DMS 273 (cell line): ENCODE results near the gene KLF13.
A peak's percentile ranks its signal among the peaks of the same experiment; 100 is the strongest.

Experiments
- DNase-seq: peaks from one replicate; lab custom pipeline; 2025; ENCODE audit not compliant: unreplicated experiment; lab: John Stamatoyannopoulos, UW

The KLF13 gene

GRCh38 chr15:31298707-31299172, 27.9 kb upstream of the KLF13 start:
- DNase-seq = peak; percentile 40

- peak; percentile 62 for DNase-seq
Observed at GRCh38 chr15:31300208-31300661, 26.4 kb upstream of the KLF13 start.

- peak; percentile 85 for DNase-seq
Observed at GRCh38 chr15:31300981-31301672, 25.5 kb upstream of the KLF13 start.

- DNase-seq = no peak
Observed at GRCh38 chr15:31301673-31301990, 25.0 kb upstream of the KLF13 start.

DNA sequence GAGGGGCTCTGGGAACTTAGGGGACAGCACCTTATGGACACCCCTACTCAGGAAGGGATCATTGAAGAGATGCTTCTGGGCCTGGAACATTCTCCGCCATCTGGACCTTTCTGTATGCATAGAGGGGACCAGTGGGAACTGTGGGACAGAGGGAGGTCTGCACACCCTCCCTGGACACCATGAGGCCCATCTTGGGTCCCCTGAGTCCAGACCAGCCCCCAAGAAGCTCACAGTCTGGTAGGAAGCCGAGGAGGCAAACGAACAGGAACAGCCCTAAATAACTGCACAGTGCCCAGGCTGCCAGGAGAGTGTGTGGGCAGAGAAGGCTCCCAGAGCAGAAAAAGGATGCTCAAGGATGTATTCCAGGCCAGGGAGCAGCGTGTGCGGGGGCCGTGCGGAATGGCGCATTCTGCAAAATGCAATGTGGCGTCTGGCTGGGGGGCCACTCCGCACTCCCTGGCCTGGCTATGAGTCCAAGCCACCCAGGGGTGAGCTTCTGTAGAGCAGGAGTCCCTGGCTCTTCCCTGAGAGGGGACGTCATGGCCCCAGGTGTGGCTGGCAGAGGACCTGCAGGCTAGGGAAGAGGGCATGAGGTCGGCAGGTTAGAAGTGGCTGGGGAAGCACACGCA, 24.5 kb upstream of the KLF13 start:
- DNase-seq = peak; percentile 43

- peak; percentile 49 for DNase-seq
Observed at GRCh38 chr15:31302778-31303725, 23.6 kb upstream of the KLF13 start.

DNA sequence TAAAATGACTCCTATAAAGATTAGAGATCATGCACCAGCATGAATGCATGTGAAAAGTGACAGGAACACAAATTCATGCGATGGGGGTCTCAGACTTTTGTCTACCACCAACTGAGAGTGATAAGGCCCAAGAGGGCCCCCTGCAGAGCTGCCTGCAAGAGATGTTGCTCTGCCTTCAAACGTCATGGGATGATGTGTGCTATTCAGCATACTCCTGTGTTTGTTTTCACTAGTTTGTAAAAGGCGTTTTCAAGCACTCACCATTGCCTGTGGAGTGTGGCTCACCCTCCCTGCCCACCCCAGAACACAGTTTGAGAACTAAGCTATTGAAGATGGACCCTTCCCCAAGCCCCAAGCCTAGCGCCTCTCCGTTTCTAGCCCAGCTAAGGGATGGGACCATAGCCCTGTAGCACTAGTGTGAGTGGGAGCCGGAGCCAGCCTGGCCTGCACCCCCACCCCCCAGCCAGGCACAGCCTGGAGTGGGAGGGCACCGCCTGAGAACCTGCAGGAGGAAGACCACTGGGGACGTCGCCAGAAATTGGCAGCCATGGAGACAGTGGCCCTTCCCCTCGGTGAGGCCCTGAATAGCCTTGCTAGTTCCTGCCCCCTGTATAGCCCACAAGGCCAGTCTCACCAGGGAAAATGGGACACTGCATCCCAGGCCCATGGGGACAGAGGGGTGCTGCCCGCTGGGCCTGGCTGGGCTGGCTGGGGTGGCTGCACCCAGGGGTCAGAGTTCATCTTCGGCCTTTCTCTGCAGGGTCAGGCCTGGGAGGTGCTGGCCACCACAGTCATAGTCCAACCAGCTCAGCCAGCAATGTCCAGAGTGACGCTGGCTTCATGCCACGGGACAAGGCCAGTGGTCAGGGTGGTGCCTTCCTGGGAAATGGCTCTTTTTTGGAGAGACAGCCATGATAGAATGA, 22.6 kb upstream of the KLF13 start:
- no peak for DNase-seq

- DNase-seq = peak; percentile 68
Observed at GRCh38 chr15:31304751-31305365, 21.8 kb upstream of the KLF13 start.

GRCh38 chr15:31305375-31305774, 21.3 kb upstream of the KLF13 start:
- no peak for DNase-seq

DNA sequence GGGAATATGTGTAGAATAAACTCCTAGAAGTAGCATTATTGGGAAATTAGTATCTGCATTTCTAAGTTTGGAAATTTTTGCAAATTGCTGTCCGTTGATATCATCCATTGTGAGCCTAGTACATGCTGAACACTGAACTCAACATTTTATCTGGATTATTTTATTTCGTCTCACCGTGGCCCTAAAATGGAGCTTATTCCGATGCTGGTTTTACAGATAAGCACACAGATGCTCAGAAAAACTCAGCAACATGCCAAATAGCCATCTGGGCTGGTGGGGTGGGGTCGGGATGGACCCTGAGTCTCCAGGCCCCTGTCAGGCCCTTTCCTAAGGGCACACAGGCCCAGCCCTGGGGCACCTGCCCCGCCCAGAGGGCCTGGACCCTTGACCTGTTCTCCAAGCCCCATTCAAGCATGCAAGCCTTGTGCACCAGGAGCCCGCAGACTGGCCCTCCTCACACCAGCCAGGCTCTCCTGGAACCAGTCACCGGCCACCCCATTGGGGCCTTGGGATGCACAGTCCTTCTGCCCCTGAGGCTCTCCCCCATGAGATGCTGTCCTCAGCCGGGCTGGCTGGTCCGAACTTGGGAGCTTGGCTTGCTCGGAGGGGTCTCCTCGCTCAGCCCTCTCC, 20.7 kb upstream of the KLF13 start:
- no peak for DNase-seq

DNA sequence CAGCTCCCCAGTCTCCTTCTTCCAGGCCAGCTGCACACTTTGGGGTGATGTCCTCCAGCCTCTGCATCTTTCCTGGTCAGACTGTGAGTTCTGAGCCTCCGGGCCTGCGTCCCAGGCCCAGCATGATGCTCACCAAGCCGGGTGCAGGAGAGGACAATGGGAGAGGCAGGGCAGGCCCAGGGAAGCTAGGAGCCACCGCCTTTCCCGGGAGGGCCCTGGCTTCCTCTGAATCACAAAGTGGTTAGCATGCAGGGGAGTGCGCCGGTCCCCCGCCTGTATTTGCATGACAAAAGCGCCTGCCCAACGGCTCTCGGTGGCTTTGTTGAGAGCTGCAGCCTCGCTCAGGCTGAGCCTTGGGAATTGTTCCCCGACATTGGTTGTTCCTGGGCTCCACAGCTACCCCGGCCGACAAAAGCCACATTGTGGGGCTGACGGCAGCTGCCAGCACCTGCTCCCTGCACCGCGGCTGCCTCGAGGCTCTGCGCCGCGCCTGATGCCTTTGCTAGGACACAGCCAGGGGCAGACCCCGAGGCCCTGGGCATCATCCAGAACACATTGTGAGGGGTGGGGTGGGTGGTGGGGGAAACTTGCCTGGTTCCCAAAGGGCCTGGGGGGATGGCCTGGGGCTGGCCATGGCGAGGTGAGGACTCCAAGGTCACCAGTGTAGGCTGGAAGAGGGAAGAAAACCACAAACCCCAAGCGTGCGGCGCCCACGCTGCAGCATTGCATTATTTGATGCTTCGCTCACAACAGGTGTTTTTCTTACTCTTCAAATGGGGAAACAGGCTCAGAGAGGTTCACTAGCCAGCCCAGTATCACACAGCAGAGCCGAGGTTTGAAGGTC, 20.0 kb upstream of the KLF13 start:
- no peak for DNase-seq

DNA sequence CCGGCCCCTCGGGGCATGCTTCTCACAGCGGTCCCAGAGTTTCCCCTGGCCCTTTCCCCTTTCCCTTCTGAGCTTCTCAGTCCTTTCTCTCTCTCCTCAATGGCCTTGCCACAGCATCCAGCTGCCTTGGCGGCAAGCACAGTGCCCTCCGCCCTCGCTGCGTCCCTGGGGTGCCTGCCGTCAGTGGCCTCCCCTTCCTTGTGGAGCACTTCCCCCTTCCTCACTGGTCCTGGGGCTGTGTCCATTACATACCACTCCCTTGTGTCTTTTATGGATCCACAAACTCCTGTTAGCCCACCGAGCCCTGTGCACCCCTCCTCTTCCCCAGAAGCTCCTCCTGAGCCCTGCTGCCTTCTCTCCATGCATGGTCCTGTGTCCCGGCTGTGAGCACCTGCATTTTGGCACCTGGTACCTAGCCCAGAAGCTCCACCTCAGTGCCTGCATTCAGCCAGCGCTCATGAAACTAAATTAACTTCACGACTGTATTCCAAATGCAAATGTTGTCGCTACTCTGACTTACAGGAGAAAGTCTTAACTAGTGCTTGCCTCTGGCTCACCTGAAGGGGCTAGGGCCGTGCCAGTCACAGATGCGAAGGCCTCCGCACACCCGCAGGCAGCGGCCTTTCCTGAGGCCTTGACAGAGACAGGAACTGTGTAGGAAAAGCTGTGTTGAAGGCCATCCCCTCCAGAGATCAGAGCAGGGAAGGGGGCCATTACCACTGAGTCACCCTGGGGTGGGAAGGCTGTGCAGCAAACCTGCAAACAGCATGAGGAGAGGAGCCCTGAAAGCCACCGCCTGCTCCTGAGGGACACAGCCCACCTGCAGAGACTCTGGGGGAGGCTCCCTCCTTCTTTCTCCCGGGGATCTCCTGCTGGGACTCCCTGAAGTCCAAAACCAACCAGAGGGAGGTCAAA, 19.1 kb upstream of the KLF13 start:
- no peak for DNase-seq

GRCh38 chr15:31308185-31308639, 18.4 kb upstream of the KLF13 start:
- no peak for DNase-seq

DNA sequence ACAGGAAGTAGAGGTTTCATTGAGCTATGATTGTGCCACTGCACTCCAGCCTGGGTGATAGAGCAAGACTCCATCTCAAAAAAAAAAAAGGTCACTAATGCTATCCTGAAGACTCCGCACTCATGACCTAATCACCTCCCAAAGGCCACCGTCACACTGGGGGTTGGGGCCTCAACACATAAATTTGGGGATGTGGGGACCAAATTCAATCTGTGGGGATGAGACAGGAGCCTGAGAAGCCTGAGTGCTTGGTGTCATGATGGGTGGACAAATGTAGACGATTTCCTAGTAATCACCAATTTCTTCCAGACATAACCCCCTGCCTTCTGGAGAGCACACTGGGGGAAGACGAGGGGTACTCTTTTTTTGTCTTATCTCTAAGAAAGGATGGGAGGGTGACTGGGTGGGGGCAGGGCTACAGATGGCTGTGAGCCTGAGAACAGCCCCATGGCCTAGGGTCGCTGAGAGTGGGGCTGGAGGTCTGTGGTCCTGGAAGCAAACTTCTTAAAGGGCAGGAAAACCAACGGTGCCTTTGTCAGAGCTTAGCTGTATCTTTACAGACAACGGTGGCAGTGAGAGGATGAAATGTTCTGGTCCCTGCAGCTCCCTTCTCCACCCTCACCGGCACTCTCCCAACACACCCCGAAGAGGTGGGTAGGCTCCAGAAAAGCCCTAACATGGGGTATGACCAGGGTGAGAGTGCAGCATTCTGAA, 16.6 kb upstream of the KLF13 start:
- no peak for DNase-seq

DNA sequence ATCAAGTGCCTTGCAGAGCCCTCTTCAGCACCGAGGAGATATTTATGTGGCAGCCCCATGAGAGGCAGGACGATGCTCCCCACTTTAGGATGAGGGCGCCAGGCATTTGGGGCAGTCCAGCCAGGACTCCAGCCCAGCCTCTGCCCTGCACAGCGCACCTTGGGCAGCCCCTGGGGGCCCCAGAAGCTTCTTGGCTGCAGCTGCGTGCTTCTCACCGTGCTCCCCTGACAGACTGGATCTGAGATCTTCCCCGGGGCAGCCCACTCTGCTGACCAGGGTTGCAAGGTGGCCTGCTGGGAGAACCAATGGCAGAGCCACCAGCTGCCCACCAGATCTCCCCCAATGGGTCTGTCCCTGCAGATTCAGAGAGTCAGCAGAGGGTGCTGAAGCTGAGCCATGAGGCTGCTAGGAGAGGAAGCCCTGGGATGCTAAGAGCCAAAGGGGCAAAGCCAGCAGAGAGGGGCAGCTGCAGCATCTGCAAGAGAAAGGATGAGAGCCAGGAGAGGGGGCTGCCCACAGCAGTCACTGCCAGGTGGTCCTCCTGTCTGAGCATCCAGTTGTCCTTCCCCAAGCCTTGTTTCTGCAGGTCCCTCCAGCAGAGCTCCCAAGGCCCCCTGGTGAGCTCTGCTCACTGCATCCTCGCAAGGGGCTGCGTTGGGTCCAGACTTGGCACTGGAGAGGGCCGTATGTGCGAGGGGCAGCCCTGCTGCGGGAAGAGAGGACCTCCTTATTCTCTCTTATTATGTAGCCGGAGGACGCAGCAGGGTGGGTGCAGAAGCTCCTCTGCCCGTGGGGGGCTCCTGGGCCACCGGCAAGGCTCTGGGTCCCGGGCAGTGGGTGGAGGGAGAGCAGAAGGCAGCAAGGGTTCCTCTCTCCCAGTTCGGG, 14.7 kb upstream of the KLF13 start:
- no peak for DNase-seq

DNA sequence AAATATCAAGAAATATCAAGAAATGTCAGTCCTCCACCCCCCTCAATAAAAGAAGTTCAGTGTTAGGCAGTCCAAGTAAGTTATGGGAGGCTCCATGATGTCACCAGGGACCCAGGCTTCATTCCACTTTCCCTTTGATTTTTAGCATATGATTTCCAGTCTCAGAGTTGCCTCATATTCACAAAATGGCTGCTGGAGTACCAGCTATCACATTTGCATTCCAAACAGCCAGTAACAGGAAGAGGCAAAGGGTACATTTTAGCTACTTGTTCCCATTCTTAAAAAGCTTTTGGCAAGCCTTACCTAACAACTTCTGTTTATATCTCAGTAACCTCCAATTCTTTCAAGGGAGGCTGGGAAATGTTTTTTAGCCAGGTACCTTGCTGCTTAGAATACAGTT, 13.4 kb upstream of the KLF13 start:
- DNase-seq = no peak
